ENCODE measurements around the gene POTEE. TPM values are rescaled to one million over a fixed set of nuclear protein-coding genes. Genes with fewer than 3 reads are reported as not detected.

POTEE gene
- total and polyA plus RNA-seq, 2 donors (not counting 3 experiments of a cell fraction or from before 2014, with no cell fraction given): 0.06 to 0.31 TPM

Small RNA genes within 50 kb of the gene (small RNA-seq; reads per million reads assigned to genes)
- gene AC009477.1 (ENCODE audit: insufficient read depth, insufficient read length, low read depth, low replicate concordance) (not detected), gene RNU6-127P (ENCODE audit: insufficient read depth, insufficient read length, low read depth, low replicate concordance) (not detected)

Other genes with a start within 250 kb of the POTEE start
- 107 and 109 TPM in 2 replicates for gene FAM168B, start 116.1 kb upstream of the POTEE start, total RNA-seq
- 183 and 185 TPM in 2 replicates for gene FAM168B, start 116.1 kb upstream of the POTEE start, polyA plus RNA-seq
- gene PLEKHB2, start 104.2 kb upstream of the POTEE start, total RNA-seq: 56.5 and 56.9 TPM in 2 replicates
- gene PLEKHB2, start 104.2 kb upstream of the POTEE start, polyA plus RNA-seq: 46.3 and 56.8 TPM in 2 replicates
- not detected in 2 replicates for gene RAB6D, start 154.6 kb downstream of the POTEE start, total RNA-seq
- gene RAB6D, start 154.6 kb downstream of the POTEE start, polyA plus RNA-seq: 0.01 and 0.03 TPM in 2 replicates